ENCODE data around the gene SORCS3. TPM values are rescaled to one million over a fixed set of nuclear protein-coding genes. Genes with fewer than 3 reads are reported as not detected.

The SORCS3 gene
- total RNA-seq, 1 donor from 2014 or later: not detected

- ChIA-PET CTCF (no interaction called here), POLR2A (no interaction called here)
- Mint-ChIP-seq H3K9me3 (no peaks in the 10 kb centered on the region), H3K27ac (no peak overlapping the region), H3K36me3 (ENCODE audit: low read depth) (no peaks in the 10 kb centered on the region), H3K4me1 (no peaks in the 10 kb centered on the region), H3K4me3 (no peak overlapping the region), H3K27me3 (no peaks in the 10 kb centered on the region)
- DNase-seq (no peak), ATAC-seq (ENCODE audit: low read depth) (no peak)
- intact Hi-C loops (cut with micrococcal nuclease): no loop called here
- no peak for TF ChIP-seq CTCF (IDR thresholded peaks at IDR 0.05)
Observed at GRCh38 chr10:104811166-104811565, 170.1 kb downstream of the SORCS3 start.

- Mint-ChIP-seq H3K27ac (no peak overlapping the region), H3K27me3 (no peaks in the 10 kb centered on the region), H3K4me1 (no peaks in the 10 kb centered on the region), H3K36me3 (ENCODE audit: low read depth) (no peaks in the 10 kb centered on the region), H3K9me3 (no peaks in the 10 kb centered on the region), H3K4me3 (no peak overlapping the region)
- ATAC-seq (ENCODE audit: low read depth): no peak
- no peak for DNase-seq
- CTCF ChIA-PET: no interaction called here
- POLR2A ChIA-PET: no interaction called here
- TF ChIP-seq CTCF (IDR thresholded peaks at IDR 0.05): no peak
- intact Hi-C loops (cut with micrococcal nuclease): no loop called here
Observed at GRCh38 chr10:104816501-104816900, 175.4 kb downstream of the SORCS3 start.

- TF ChIP-seq CTCF (IDR thresholded peaks at IDR 0.05): no peak
- ATAC-seq (ENCODE audit: low read depth) (no peak), DNase-seq (no peak)
- Mint-ChIP-seq H3K9me3 (peaks cover 3% of the 10 kb centered on the region), H3K27me3 (no peaks in the 10 kb centered on the region), H3K4me1 (no peaks in the 10 kb centered on the region), H3K4me3 (no peak overlapping the region), H3K27ac (no peak overlapping the region), H3K36me3 (ENCODE audit: low read depth) (no peaks in the 10 kb centered on the region)
- intact Hi-C loops (cut with micrococcal nuclease): no loop called here
- CTCF ChIA-PET: no interaction called here
- POLR2A ChIA-PET: no interaction called here
Observed at GRCh38 chr10:104819731-104820130, 178.6 kb downstream of the SORCS3 start.

- ATAC-seq (ENCODE audit: low read depth) (no peak), DNase-seq (no peak)
- ChIA-PET POLR2A (no interaction called here), CTCF (no interaction called here)
- Mint-ChIP-seq H3K4me3 (no peak overlapping the region), H3K27me3 (no peaks in the 10 kb centered on the region), H3K27ac (no peak overlapping the region), H3K36me3 (ENCODE audit: low read depth) (no peaks in the 10 kb centered on the region), H3K4me1 (no peaks in the 10 kb centered on the region), H3K9me3 (peaks cover 6% of the 10 kb centered on the region)
- intact Hi-C loops (cut with micrococcal nuclease): no loop called here
- no peak for TF ChIP-seq CTCF (IDR thresholded peaks at IDR 0.05)
Observed at GRCh38 chr10:104822088-104822487, 181.0 kb downstream of the SORCS3 start.

GRCh38 chr10:104824380-104825006 is 183.4 kb downstream of the SORCS3 start:
- Mint-ChIP-seq H3K27me3 (no peaks in the 10 kb centered on the region), H3K27ac (no peak overlapping the region), H3K36me3 (ENCODE audit: low read depth) (no peaks in the 10 kb centered on the region), H3K4me3 (no peak overlapping the region), H3K4me1 (no peaks in the 10 kb centered on the region), H3K9me3 (peaks cover 6% of the 10 kb centered on the region)
- intact Hi-C loops (cut with micrococcal nuclease): no loop called here
- DNase-seq: no peak
- CTCF ChIA-PET: no interaction called here
- ATAC-seq (ENCODE audit: low read depth): no peak
- POLR2A ChIA-PET: no interaction called here
- TF ChIP-seq CTCF (IDR thresholded peaks at IDR 0.05): no peak
